Neural progenitor cell (in vitro differentiated cells): Measurements from ENCODE around the gene OARD1.

ENCODE experiments used
- CTCF ChIP-seq: fragments of 200-600 bp; sonication (generic); IDR thresholded peaks from 2 replicates; pipeline ENCODE4 v1.5.1; 2017; ENCODE audit warnings: antibody characterized with exemption, mild to moderate bottlenecking
- EZH2 ChIP-seq: fragments of 200-600 bp; sonication (generic); IDR thresholded peaks from 2 replicates; pipeline ENCODE4 v1.6.1; 2017; ENCODE audit warnings: antibody characterized with exemption, mild to moderate bottlenecking, moderate library complexity
- EZH2phosphoT487 ChIP-seq: fragments of 200-600 bp; sonication (generic); IDR thresholded peaks from 2 replicates; pipeline ENCODE4 v1.6.1; 2017; ENCODE audit warnings: antibody characterized with exemption

GRCh38 chr6:41039060-41039998, 32.8 kb downstream of the OARD1 start, which contains the start of gene UNC5CL:
- TF ChIP-seq CTCF, result peak; percentile 80
- no peak for TF ChIP-seq EZH2
- no peak for TF ChIP-seq EZH2phosphoT487
